MG63 (cell line): ENCODE results near the gene ZNF462. TPM values are rescaled to one million over a fixed set of nuclear protein-coding genes. Genes with fewer than 3 reads are reported as not detected.
A peak's percentile ranks its signal among the peaks of the same experiment; 100 is the strongest.

ENCODE experiments used
- DNase-seq: peaks from one replicate; pipeline ENCODE4 v3.0.0-alpha.2; 2020
- H3K27me3 ChIP-seq: fragments of 250-450 bp; sonication (Bioruptor Pico); 2 replicates; pipeline ENCODE4 v1.5.1; 2020; ENCODE audit warnings: mild to moderate bottlenecking, moderate library complexity
- H3K36me3 ChIP-seq: fragments of 250-450 bp; sonication (Bioruptor Pico); 2 replicates; pipeline ENCODE4 v1.5.1; 2020; ENCODE audit warnings: mild to moderate bottlenecking, moderate library complexity
- H3K4me3 ChIP-seq: fragments of 250-450 bp; sonication (Bioruptor Pico); 2 replicates; pipeline ENCODE4 v1.5.1; 2020; ENCODE audit warnings: mild to moderate bottlenecking, moderate library complexity
- H3K9me3 ChIP-seq: fragments of 250-450 bp; sonication (Bioruptor Pico); 2 replicates; pipeline ENCODE4 v1.5.1; 2020; ENCODE audit warnings: mild to moderate bottlenecking, moderate library complexity
- total RNA-seq: library from RNA; depleted of rRNA; stranded (reverse); fragments of >200 nt; shearing (Covaris generic); gene quantifications from 2 replicates; pipeline ENCODE4 v1.2.3, GENCODE V29; 2014; ENCODE audit warnings: low replicate concordance

ZNF462 gene
- total RNA-seq, 1 experiment from 2014 or later = 6.8 TPM

- H3K9me3 ChIP-seq = peaks cover 2% of the 10 kb centered on the region
- DNase-seq = peak; percentile 26
- H3K36me3 ChIP-seq = peaks cover 4% of the 10 kb centered on the region; the same call in 1 of the 2 replicates
- H3K27me3 ChIP-seq = no peaks in the 10 kb centered on the region
- H3K4me3 ChIP-seq = no peak overlapping the region
Observed at GRCh38 chr9:106958955-106959657, 96.1 kb downstream of the ZNF462 start.

- peaks cover 4% of the 10 kb centered on the region; the same call in 1 of the 2 replicates for H3K36me3 ChIP-seq
- H3K27me3 ChIP-seq = no peaks in the 10 kb centered on the region
- peaks cover 2% of the 10 kb centered on the region for H3K9me3 ChIP-seq
- no peak overlapping the region for H3K4me3 ChIP-seq
- no peak for DNase-seq
Observed at GRCh38 chr9:106960258-106960657, 97.3 kb downstream of the ZNF462 start.

GRCh38 chr9:106961623-106962022, 98.7 kb downstream of the ZNF462 start:
- H3K27me3 ChIP-seq = no peaks in the 10 kb centered on the region
- H3K9me3 ChIP-seq = peaks cover 2% of the 10 kb centered on the region
- no peak overlapping the region for H3K4me3 ChIP-seq
- peaks cover 4% of the 10 kb centered on the region; the same call in 1 of the 2 replicates for H3K36me3 ChIP-seq
- DNase-seq = no peak

- Histone ChIP-seq H3K36me3 (peaks cover 4% of the 10 kb centered on the region; the same call in 1 of the 2 replicates), H3K27me3 (no peaks in the 10 kb centered on the region), H3K9me3 (peaks cover 2% of the 10 kb centered on the region), H3K4me3 (no peak overlapping the region)
- DNase-seq = no peak
Observed at GRCh38 chr9:106962122-106962521, 99.2 kb downstream of the ZNF462 start.

GRCh38 chr9:106962615-106963363, 99.8 kb downstream of the ZNF462 start:
- no peak overlapping the region for H3K4me3 ChIP-seq
- peaks cover 2% of the 10 kb centered on the region for H3K9me3 ChIP-seq
- H3K36me3 ChIP-seq = peaks cover 4% of the 10 kb centered on the region; the same call in 1 of the 2 replicates
- no peaks in the 10 kb centered on the region for H3K27me3 ChIP-seq
- DNase-seq = no peak

GRCh38 chr9:106963684-106964083, 100.7 kb downstream of the ZNF462 start:
- no peak for DNase-seq
- peaks cover 4% of the 10 kb centered on the region; the same call in 1 of the 2 replicates for H3K36me3 ChIP-seq
- H3K27me3 ChIP-seq = no peaks in the 10 kb centered on the region
- peaks cover 2% of the 10 kb centered on the region for H3K9me3 ChIP-seq
- no peak overlapping the region for H3K4me3 ChIP-seq

- no peak for DNase-seq
- no peaks in the 10 kb centered on the region for H3K27me3 ChIP-seq
- H3K36me3 ChIP-seq = peaks cover 4% of the 10 kb centered on the region; the same call in 1 of the 2 replicates
- no peak overlapping the region for H3K4me3 ChIP-seq
- H3K9me3 ChIP-seq = peaks cover 2% of the 10 kb centered on the region
Observed at GRCh38 chr9:106964329-106964728, 101.4 kb downstream of the ZNF462 start.

- Histone ChIP-seq H3K36me3 (peaks cover 4% of the 10 kb centered on the region; the same call in 1 of the 2 replicates), H3K9me3 (peaks cover 2% of the 10 kb centered on the region), H3K4me3 (no peak overlapping the region), H3K27me3 (no peaks in the 10 kb centered on the region)
- DNase-seq = no peak
Observed at GRCh38 chr9:106964822-106965525, 102.0 kb downstream of the ZNF462 start.

- H3K9me3 ChIP-seq = no peaks in the 10 kb centered on the region; the same call in 1 of the 2 replicates
- no peak overlapping the region for H3K4me3 ChIP-seq
- DNase-seq = no peak
- H3K27me3 ChIP-seq = no peaks in the 10 kb centered on the region
- no peaks in the 10 kb centered on the region for H3K36me3 ChIP-seq
Observed at GRCh38 chr9:106966481-106966880, 103.5 kb downstream of the ZNF462 start.

GRCh38 chr9:106969696-106970095, 106.7 kb downstream of the ZNF462 start:
- Histone ChIP-seq H3K4me3 (no peak overlapping the region), H3K36me3 (no peaks in the 10 kb centered on the region; the same call in 1 of the 2 replicates), H3K9me3 (no peaks in the 10 kb centered on the region), H3K27me3 (no peaks in the 10 kb centered on the region)
- no peak for DNase-seq

GRCh38 chr9:106970219-106970975, 107.4 kb downstream of the ZNF462 start:
- H3K9me3 ChIP-seq = no peaks in the 10 kb centered on the region
- H3K4me3 ChIP-seq = no peak overlapping the region
- no peaks in the 10 kb centered on the region; the same call in 1 of the 2 replicates for H3K36me3 ChIP-seq
- DNase-seq = no peak
- H3K27me3 ChIP-seq = no peaks in the 10 kb centered on the region

- no peak overlapping the region for H3K4me3 ChIP-seq
- H3K36me3 ChIP-seq = no peaks in the 10 kb centered on the region; the same call in 1 of the 2 replicates
- H3K27me3 ChIP-seq = no peaks in the 10 kb centered on the region
- no peaks in the 10 kb centered on the region for H3K9me3 ChIP-seq
- no peak for DNase-seq
Observed at GRCh38 chr9:106970976-106971457, 108.1 kb downstream of the ZNF462 start.

- H3K4me3 ChIP-seq = no peak overlapping the region
- no peaks in the 10 kb centered on the region for H3K27me3 ChIP-seq
- DNase-seq = no peak
- H3K9me3 ChIP-seq = no peaks in the 10 kb centered on the region
- no peaks in the 10 kb centered on the region; the same call in 1 of the 2 replicates for H3K36me3 ChIP-seq
Observed at GRCh38 chr9:106972082-106972481, 109.1 kb downstream of the ZNF462 start.

- DNase-seq = no peak
- H3K4me3 ChIP-seq = no peak overlapping the region
- no peaks in the 10 kb centered on the region for H3K9me3 ChIP-seq
- no peaks in the 10 kb centered on the region for H3K27me3 ChIP-seq
- H3K36me3 ChIP-seq = no peaks in the 10 kb centered on the region; the same call in 1 of the 2 replicates
Observed at GRCh38 chr9:106974341-106974740, 111.4 kb downstream of the ZNF462 start.

GRCh38 chr9:106976772-106977171, 113.8 kb downstream of the ZNF462 start:
- Histone ChIP-seq H3K9me3 (no peaks in the 10 kb centered on the region), H3K4me3 (no peak overlapping the region), H3K27me3 (no peaks in the 10 kb centered on the region), H3K36me3 (no peaks in the 10 kb centered on the region; the same call in 1 of the 2 replicates)
- DNase-seq = no peak

- no peak for DNase-seq
- Histone ChIP-seq H3K4me3 (no peak overlapping the region), H3K9me3 (no peaks in the 10 kb centered on the region), H3K27me3 (no peaks in the 10 kb centered on the region), H3K36me3 (no peaks in the 10 kb centered on the region; the same call in 1 of the 2 replicates)
Observed at GRCh38 chr9:106980551-106981101, 117.7 kb downstream of the ZNF462 start.
